ENCODE measurements around the gene SEH1L.

SEH1L gene

GRCh38 chr18:13026583-13027270 is 78.9 kb downstream of the SEH1L start:
- H3K9me3 ChIP-seq (ENCODE audit: low read length) = no peaks in the 10 kb centered on the region

GRCh38 chr18:13028869-13029268 is 81.1 kb downstream of the SEH1L start:
- Histone ChIP-seq H3K9ac (ENCODE audit: low read length) (no peak overlapping the region), H3K4me3 (ENCODE audit: low read depth, low read length, poor library complexity, severe bottlenecking) (no peak overlapping the region), H3K4me2 (ENCODE audit: low read length) (no peak overlapping the region), H4K20me1 (ENCODE audit: insufficient read depth, low read length) (no peaks in the 10 kb centered on the region), H3K27me3 (ENCODE audit: insufficient read depth, low read length) (no peaks in the 10 kb centered on the region), H3K79me2 (ENCODE audit: insufficient read depth, low read length) (peaks cover 7% of the 10 kb centered on the region), H3K9me3 (ENCODE audit: low read length) (no peaks in the 10 kb centered on the region), H3K27ac (ENCODE audit: low read depth, low read length, poor library complexity, severe bottlenecking) (no peak overlapping the region), H3K4me1 (ENCODE audit: insufficient read depth, low read length, severe bottlenecking) (no peaks in the 10 kb centered on the region), H3K36me3 (ENCODE audit: insufficient read depth, low read length) (peaks cover 86% of the 10 kb centered on the region), H3F3A (ENCODE audit: insufficient read depth, low read length) (no peaks in the 10 kb centered on the region), H2AFZ (ENCODE audit: low read length) (no peak overlapping the region), H3K9me2 (ENCODE audit: low read depth, low read length) (no peaks in the 10 kb centered on the region)
- TF ChIP-seq EZH2 (IDR thresholded peaks at IDR 0.05; ENCODE audit: borderline replicate concordance, low read length) (no peak), CTCF (IDR thresholded peaks at IDR 0.05; ENCODE audit: low read length) (no peak)

More at GRCh38 chr18:13026583-13027270, 78.9 kb downstream of the SEH1L start:
- H3K27me3 ChIP-seq (ENCODE audit: insufficient read depth, low read length) = no peaks in the 10 kb centered on the region
- H3K9ac ChIP-seq (ENCODE audit: low read length) = no peak overlapping the region
- H3K79me2 ChIP-seq (ENCODE audit: insufficient read depth, low read length) = peaks cover 25% of the 10 kb centered on the region
- no peak overlapping the region for H3K4me3 ChIP-seq (ENCODE audit: low read depth, low read length, poor library complexity, severe bottlenecking)
- H2AFZ ChIP-seq (ENCODE audit: low read length) = no peak overlapping the region
- no peak for TF ChIP-seq CTCF (IDR thresholded peaks at IDR 0.05; ENCODE audit: low read length)
- TF ChIP-seq EZH2 (IDR thresholded peaks at IDR 0.05; ENCODE audit: borderline replicate concordance, low read length) = no peak
- peaks cover 87% of the 10 kb centered on the region for H3K36me3 ChIP-seq (ENCODE audit: insufficient read depth, low read length)
- no peaks in the 10 kb centered on the region for H3K9me2 ChIP-seq (ENCODE audit: low read depth, low read length)
- H3F3A ChIP-seq (ENCODE audit: insufficient read depth, low read length) = no peaks in the 10 kb centered on the region
- no peak overlapping the region for H3K4me2 ChIP-seq (ENCODE audit: low read length)
- no peaks in the 10 kb centered on the region for H3K4me1 ChIP-seq (ENCODE audit: insufficient read depth, low read length, severe bottlenecking)
- no peak overlapping the region for H3K27ac ChIP-seq (ENCODE audit: low read depth, low read length, poor library complexity, severe bottlenecking)
- H4K20me1 ChIP-seq (ENCODE audit: insufficient read depth, low read length) = no peaks in the 10 kb centered on the region

DNA sequence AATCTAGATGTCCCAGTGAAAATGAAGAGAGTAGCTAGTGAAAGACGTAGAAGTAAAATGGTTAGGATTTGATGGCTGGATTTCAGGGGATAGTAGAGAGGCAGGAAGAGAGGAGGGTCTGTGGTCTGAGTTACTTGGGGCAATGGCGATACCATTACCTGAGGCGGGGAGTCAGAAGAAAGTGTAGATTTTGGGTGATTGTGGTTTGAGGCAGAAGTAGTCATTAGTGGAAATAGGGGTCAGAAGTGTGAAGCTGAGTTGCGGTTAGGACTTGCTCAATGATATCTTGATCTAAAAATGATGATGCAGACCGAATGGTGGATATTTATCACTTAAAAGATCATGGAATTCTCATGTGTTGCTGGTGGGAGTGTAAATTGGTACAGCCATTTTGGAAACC is 84.4 kb downstream of the SEH1L start:
- Histone ChIP-seq H2AFZ (ENCODE audit: low read length) (no peak overlapping the region), H3K4me1 (ENCODE audit: insufficient read depth, low read length, severe bottlenecking) (no peaks in the 10 kb centered on the region), H3K9ac (ENCODE audit: low read length) (no peak overlapping the region), H3K4me2 (ENCODE audit: low read length) (no peak overlapping the region), H3K36me3 (ENCODE audit: insufficient read depth, low read length) (peaks cover 80% of the 10 kb centered on the region), H3K27me3 (ENCODE audit: insufficient read depth, low read length) (no peaks in the 10 kb centered on the region), H3F3A (ENCODE audit: insufficient read depth, low read length) (no peaks in the 10 kb centered on the region), H4K20me1 (ENCODE audit: insufficient read depth, low read length) (no peaks in the 10 kb centered on the region), H3K79me2 (ENCODE audit: insufficient read depth, low read length) (no peaks in the 10 kb centered on the region), H3K27ac (ENCODE audit: low read depth, low read length, poor library complexity, severe bottlenecking) (no peak overlapping the region), H3K9me2 (ENCODE audit: low read depth, low read length) (no peaks in the 10 kb centered on the region), H3K9me3 (ENCODE audit: low read length) (no peaks in the 10 kb centered on the region), H3K4me3 (ENCODE audit: low read depth, low read length, poor library complexity, severe bottlenecking) (no peak overlapping the region)
- no peak for TF ChIP-seq EZH2 (IDR thresholded peaks at IDR 0.05; ENCODE audit: borderline replicate concordance, low read length)
- no peak for TF ChIP-seq CTCF (IDR thresholded peaks at IDR 0.05; ENCODE audit: low read length)
